HEK293 (cell line): ENCODE results near the gene ACSL3.

Experiments
- SALL2 ChIP-seq: fragments of 450-650 bp; formaldehyde crosslinking; IDR thresholded peaks from 2 replicates; pipeline ENCODE4 v1.5.0; 2017; ENCODE audit warnings: missing biosample characterization, mild to moderate bottlenecking, missing genetic modification characterization, borderline replicate concordance
- ZFP3 ChIP-seq: fragments of 450-650 bp; formaldehyde crosslinking; IDR thresholded peaks from 2 replicates; pipeline ENCODE4 v1.5.1; 2016; ENCODE audit warnings: low read depth, missing biosample characterization, missing genetic modification characterization
- ZNF473 ChIP-seq: fragments of 450-650 bp; formaldehyde crosslinking; IDR thresholded peaks from 2 replicates; pipeline ENCODE4 v1.5.1; 2017; ENCODE audit warnings: missing biosample characterization, missing genetic modification characterization
- ZNF792 ChIP-seq: fragments of 450-650 bp; formaldehyde crosslinking; IDR thresholded peaks from 2 replicates; pipeline ENCODE4 v1.5.1; 2016; ENCODE audit warnings: missing biosample characterization, missing genetic modification characterization
- TF ChIP-seq, protein P1 (sequence below): fragments of 450-650 bp; formaldehyde crosslinking; IDR thresholded peaks from 2 replicates; pipeline ENCODE4 v1.5.1; 2016; ENCODE audit warnings: missing biosample characterization, missing genetic modification characterization
- TF ChIP-seq, protein P2 (sequence below): fragments of 450-650 bp; formaldehyde crosslinking; IDR thresholded peaks from 2 replicates; pipeline ENCODE4 v1.5.1; 2016; ENCODE audit warnings: missing biosample characterization, missing genetic modification characterization
- TF ChIP-seq, protein P3 (sequence below): fragments of 450-650 bp; formaldehyde crosslinking; IDR thresholded peaks from 2 replicates; pipeline ENCODE4 v1.5.1; 2016; ENCODE audit warnings: missing biosample characterization, missing genetic modification characterization, low read depth
- TF ChIP-seq, protein P4 (sequence below): IDR thresholded peaks from 2 replicates; pipeline ENCODE4 v1.6.1; 2011; ENCODE audit warnings: mild to moderate bottlenecking, low read depth, low read length, borderline replicate concordance

DNA sequence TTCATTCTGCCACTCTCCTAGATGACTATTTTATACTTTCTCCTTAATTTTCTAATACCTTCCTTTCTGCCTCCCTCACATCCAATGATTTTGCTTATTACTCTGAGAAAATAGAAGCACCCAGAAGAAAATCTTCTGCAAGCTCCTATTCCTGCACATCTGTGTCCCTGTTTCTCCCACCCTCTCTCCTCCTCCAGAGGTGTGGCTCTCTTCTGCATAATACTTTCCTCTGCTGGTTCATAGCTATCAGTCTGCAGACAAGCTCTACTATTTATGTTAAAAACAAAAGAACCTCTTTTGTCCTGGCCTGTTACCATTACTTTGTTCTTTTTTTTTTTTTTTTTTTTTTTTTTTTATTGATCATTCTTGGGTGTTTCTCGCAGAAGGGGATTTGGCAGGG lies 34.3 kb downstream of the ACSL3 start:
- TF ChIP-seq, protein P1, sequence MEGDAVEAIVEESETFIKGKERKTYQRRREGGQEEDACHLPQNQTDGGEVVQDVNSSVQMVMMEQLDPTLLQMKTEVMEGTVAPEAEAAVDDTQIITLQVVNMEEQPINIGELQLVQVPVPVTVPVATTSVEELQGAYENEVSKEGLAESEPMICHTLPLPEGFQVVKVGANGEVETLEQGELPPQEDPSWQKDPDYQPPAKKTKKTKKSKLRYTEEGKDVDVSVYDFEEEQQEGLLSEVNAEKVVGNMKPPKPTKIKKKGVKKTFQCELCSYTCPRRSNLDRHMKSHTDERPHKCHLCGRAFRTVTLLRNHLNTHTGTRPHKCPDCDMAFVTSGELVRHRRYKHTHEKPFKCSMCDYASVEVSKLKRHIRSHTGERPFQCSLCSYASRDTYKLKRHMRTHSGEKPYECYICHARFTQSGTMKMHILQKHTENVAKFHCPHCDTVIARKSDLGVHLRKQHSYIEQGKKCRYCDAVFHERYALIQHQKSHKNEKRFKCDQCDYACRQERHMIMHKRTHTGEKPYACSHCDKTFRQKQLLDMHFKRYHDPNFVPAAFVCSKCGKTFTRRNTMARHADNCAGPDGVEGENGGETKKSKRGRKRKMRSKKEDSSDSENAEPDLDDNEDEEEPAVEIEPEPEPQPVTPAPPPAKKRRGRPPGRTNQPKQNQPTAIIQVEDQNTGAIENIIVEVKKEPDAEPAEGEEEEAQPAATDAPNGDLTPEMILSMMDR (tag by site-specific recombination), result no peak
- TF ChIP-seq ZNF473 (tag by site-specific recombination), result no peak
- TF ChIP-seq ZNF792 (tag by site-specific recombination), result no peak
- TF ChIP-seq SALL2 (tag by site-specific recombination), result no peak
- no peak for TF ChIP-seq ZFP3 (tag by site-specific recombination)
- TF ChIP-seq, protein P2, sequence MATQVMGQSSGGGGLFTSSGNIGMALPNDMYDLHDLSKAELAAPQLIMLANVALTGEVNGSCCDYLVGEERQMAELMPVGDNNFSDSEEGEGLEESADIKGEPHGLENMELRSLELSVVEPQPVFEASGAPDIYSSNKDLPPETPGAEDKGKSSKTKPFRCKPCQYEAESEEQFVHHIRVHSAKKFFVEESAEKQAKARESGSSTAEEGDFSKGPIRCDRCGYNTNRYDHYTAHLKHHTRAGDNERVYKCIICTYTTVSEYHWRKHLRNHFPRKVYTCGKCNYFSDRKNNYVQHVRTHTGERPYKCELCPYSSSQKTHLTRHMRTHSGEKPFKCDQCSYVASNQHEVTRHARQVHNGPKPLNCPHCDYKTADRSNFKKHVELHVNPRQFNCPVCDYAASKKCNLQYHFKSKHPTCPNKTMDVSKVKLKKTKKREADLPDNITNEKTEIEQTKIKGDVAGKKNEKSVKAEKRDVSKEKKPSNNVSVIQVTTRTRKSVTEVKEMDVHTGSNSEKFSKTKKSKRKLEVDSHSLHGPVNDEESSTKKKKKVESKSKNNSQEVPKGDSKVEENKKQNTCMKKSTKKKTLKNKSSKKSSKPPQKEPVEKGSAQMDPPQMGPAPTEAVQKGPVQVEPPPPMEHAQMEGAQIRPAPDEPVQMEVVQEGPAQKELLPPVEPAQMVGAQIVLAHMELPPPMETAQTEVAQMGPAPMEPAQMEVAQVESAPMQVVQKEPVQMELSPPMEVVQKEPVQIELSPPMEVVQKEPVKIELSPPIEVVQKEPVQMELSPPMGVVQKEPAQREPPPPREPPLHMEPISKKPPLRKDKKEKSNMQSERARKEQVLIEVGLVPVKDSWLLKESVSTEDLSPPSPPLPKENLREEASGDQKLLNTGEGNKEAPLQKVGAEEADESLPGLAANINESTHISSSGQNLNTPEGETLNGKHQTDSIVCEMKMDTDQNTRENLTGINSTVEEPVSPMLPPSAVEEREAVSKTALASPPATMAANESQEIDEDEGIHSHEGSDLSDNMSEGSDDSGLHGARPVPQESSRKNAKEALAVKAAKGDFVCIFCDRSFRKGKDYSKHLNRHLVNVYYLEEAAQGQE (tag by site-specific recombination), result no peak
- TF ChIP-seq, protein P3, sequence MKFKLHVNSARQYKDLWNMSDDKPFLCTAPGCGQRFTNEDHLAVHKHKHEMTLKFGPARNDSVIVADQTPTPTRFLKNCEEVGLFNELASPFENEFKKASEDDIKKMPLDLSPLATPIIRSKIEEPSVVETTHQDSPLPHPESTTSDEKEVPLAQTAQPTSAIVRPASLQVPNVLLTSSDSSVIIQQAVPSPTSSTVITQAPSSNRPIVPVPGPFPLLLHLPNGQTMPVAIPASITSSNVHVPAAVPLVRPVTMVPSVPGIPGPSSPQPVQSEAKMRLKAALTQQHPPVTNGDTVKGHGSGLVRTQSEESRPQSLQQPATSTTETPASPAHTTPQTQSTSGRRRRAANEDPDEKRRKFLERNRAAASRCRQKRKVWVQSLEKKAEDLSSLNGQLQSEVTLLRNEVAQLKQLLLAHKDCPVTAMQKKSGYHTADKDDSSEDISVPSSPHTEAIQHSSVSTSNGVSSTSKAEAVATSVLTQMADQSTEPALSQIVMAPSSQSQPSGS (tag by site-specific recombination), result no peak
- TF ChIP-seq, protein P4, sequence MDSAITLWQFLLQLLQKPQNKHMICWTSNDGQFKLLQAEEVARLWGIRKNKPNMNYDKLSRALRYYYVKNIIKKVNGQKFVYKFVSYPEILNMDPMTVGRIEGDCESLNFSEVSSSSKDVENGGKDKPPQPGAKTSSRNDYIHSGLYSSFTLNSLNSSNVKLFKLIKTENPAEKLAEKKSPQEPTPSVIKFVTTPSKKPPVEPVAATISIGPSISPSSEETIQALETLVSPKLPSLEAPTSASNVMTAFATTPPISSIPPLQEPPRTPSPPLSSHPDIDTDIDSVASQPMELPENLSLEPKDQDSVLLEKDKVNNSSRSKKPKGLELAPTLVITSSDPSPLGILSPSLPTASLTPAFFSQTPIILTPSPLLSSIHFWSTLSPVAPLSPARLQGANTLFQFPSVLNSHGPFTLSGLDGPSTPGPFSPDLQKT, result no peak
